Measurements from ENCODE around the gene IQCN.

Gene IQCN

GRCh38 chr19:18279266-18279515 lies 4.9 kb upstream of the IQCN start:
- Histone ChIP-seq H2AFZ (ENCODE audit: low read depth, low read length) (no peak overlapping the region), H3K27ac (ENCODE audit: low read length) (peak overlapping the region; percentile 98), H3K27me3 (ENCODE audit: insufficient read depth, low read length, poor library complexity) (no peaks in the 10 kb centered on the region), H3K9me3 (ENCODE audit: insufficient read depth, low read length, severe bottlenecking) (no peaks in the 10 kb centered on the region), H3K4me3 (ENCODE audit: low read depth in 1 of 2, low read length in 2 of 2) (peak overlapping the region; percentile 39 to 82; a peak in 3 of 4 replicates), H3K9ac (ENCODE audit: low read depth, low read length) (peak overlapping the region; percentile 99), H3K4me2 (ENCODE audit: insufficient read depth, low read length) (peak overlapping the region; percentile 81), H3K4me1 (ENCODE audit: insufficient read depth, low read length) (peaks cover 29% of the 10 kb centered on the region), H3K79me2 (ENCODE audit: insufficient read depth, low read length) (peaks cover 40% of the 10 kb centered on the region), H3K36me3 (ENCODE audit: insufficient read depth, low read length) (peaks cover 20% of the 10 kb centered on the region), H4K20me1 (ENCODE audit: insufficient read depth, low read length) (peaks cover 35% of the 10 kb centered on the region)
- DNase-seq (no peak), ATAC-seq (ENCODE audit: insufficient read depth, low read depth) (no peak)
- TF ChIP-seq EZH2 (IDR thresholded peaks at IDR 0.05; ENCODE audit: borderline replicate concordance, low read depth, low read length, severe bottlenecking) (no peak), CTCF (IDR thresholded peaks at IDR 0.05; ENCODE audit: borderline replicate concordance, extremely low read depth, low read length, poor library complexity, severe bottlenecking) (no peak)

- Histone ChIP-seq H3K9ac (ENCODE audit: low read depth, low read length) (peak overlapping the region; percentile 99), H2AFZ (ENCODE audit: low read depth, low read length) (no peak overlapping the region), H3K9me3 (ENCODE audit: insufficient read depth, low read length, severe bottlenecking) (no peaks in the 10 kb centered on the region), H3K4me1 (ENCODE audit: insufficient read depth, low read length) (peaks cover 29% of the 10 kb centered on the region), H4K20me1 (ENCODE audit: insufficient read depth, low read length) (peaks cover 37% of the 10 kb centered on the region), H3K27me3 (ENCODE audit: insufficient read depth, low read length, poor library complexity) (no peaks in the 10 kb centered on the region), H3K79me2 (ENCODE audit: insufficient read depth, low read length) (peaks cover 40% of the 10 kb centered on the region), H3K36me3 (ENCODE audit: insufficient read depth, low read length) (peaks cover 20% of the 10 kb centered on the region), H3K4me3 (ENCODE audit: low read depth in 1 of 2, low read length in 2 of 2) (peak overlapping the region; percentile 39 to 82; a peak in 3 of 4 replicates), H3K4me2 (ENCODE audit: insufficient read depth, low read length) (peak overlapping the region; percentile 81), H3K27ac (ENCODE audit: low read length) (peak overlapping the region; percentile 98)
- no peak for ATAC-seq (ENCODE audit: insufficient read depth, low read depth)
- peak; percentile 58 for DNase-seq
- TF ChIP-seq EZH2 (IDR thresholded peaks at IDR 0.05; ENCODE audit: borderline replicate concordance, low read depth, low read length, severe bottlenecking) (no peak), CTCF (IDR thresholded peaks at IDR 0.05; ENCODE audit: borderline replicate concordance, extremely low read depth, low read length, poor library complexity, severe bottlenecking) (peak; percentile 60)
Observed at GRCh38 chr19:18278521-18279265, 4.4 kb upstream of the IQCN start.

GRCh38 chr19:18274781-18275356 lies 617 bp upstream of the IQCN start:
- H3K4me2 ChIP-seq (ENCODE audit: insufficient read depth, low read length) = no peak overlapping the region

More at GRCh38 chr19:18274781-18275356, 617 bp upstream of the IQCN start:
- no peak overlapping the region for H3K9ac ChIP-seq (ENCODE audit: low read depth, low read length)
- no peaks in the 10 kb centered on the region for H3K27me3 ChIP-seq (ENCODE audit: insufficient read depth, low read length, poor library complexity)
- DNase-seq (no peak), ATAC-seq (ENCODE audit: insufficient read depth, low read depth) (no peak)
- peaks cover 16% of the 10 kb centered on the region for H3K36me3 ChIP-seq (ENCODE audit: insufficient read depth, low read length)
- H4K20me1 ChIP-seq (ENCODE audit: insufficient read depth, low read length) = peaks cover 34% of the 10 kb centered on the region
- H3K9me3 ChIP-seq (ENCODE audit: insufficient read depth, low read length, severe bottlenecking) = no peaks in the 10 kb centered on the region
- no peak overlapping the region for H3K27ac ChIP-seq (ENCODE audit: low read length)
- H3K79me2 ChIP-seq (ENCODE audit: insufficient read depth, low read length) = peaks cover 25% of the 10 kb centered on the region
- H3K4me3 ChIP-seq (ENCODE audit: low read depth in 1 of 2, low read length in 2 of 2) = no peak overlapping the region
- no peak overlapping the region for H2AFZ ChIP-seq (ENCODE audit: low read depth, low read length)
- H3K4me1 ChIP-seq (ENCODE audit: insufficient read depth, low read length) = peaks cover 16% of the 10 kb centered on the region
- TF ChIP-seq CTCF (IDR thresholded peaks at IDR 0.05; ENCODE audit: borderline replicate concordance, extremely low read depth, low read length, poor library complexity, severe bottlenecking) (no peak), EZH2 (IDR thresholded peaks at IDR 0.05; ENCODE audit: borderline replicate concordance, low read depth, low read length, severe bottlenecking) (no peak)

Measured in DND-41 (cell line).